Mesothelial cell of epicardium (in vitro differentiated cells): Measurements from ENCODE around the gene HS6ST2. TPM values are rescaled to one million over a fixed set of nuclear protein-coding genes. Genes with fewer than 3 reads are reported as not detected.

Source experiments
- DNase-seq, 2 experiments: peaks; one replicate each; pipeline ENCODE4 v3.0.0; 2021; ENCODE audit warnings: low spot score in 2 of 2; ENCODE audit not compliant: unreplicated experiment in 2 of 2
- H3K27ac Mint-ChIP-seq: 2 replicates; pipeline ENCODE4 v1.8.0; 2021; ENCODE audit warnings: mixed read lengths
- H3K27me3 Mint-ChIP-seq: 2 replicates; pipeline ENCODE4 v1.8.0; 2021; ENCODE audit warnings: low read depth, mixed read lengths
- H3K36me3 Mint-ChIP-seq: 2 replicates; pipeline ENCODE4 v1.8.0; 2021; ENCODE audit warnings: mixed read lengths
- H3K4me1 Mint-ChIP-seq: 2 replicates; pipeline ENCODE4 v1.8.0; 2021; ENCODE audit warnings: mixed read lengths
- H3K4me3 Mint-ChIP-seq: 2 replicates; pipeline ENCODE4 v1.8.0; 2021; ENCODE audit warnings: mild to moderate bottlenecking, moderate library complexity, mixed read lengths
- H3K9me3 Mint-ChIP-seq: 2 replicates; pipeline ENCODE4 v1.8.0; 2021; ENCODE audit warnings: mixed read lengths
- total RNA-seq: library from RNA; stranded (reverse); gene quantifications from 3 replicates; pipeline ENCODE4 v1.2.1, GENCODE V29; 2021
- TF ChIP-seq, protein P1 (sequence below): fragments of 200-600 bp; sonication (generic); IDR thresholded peaks from one replicate; pipeline ENCODE4 v1.5.0; 2021; ENCODE audit warnings: antibody characterized with exemption; ENCODE audit not compliant: unreplicated experiment

Gene HS6ST2
- total RNA-seq, 1 donor from 2014 or later: 20.2 TPM

DNA sequence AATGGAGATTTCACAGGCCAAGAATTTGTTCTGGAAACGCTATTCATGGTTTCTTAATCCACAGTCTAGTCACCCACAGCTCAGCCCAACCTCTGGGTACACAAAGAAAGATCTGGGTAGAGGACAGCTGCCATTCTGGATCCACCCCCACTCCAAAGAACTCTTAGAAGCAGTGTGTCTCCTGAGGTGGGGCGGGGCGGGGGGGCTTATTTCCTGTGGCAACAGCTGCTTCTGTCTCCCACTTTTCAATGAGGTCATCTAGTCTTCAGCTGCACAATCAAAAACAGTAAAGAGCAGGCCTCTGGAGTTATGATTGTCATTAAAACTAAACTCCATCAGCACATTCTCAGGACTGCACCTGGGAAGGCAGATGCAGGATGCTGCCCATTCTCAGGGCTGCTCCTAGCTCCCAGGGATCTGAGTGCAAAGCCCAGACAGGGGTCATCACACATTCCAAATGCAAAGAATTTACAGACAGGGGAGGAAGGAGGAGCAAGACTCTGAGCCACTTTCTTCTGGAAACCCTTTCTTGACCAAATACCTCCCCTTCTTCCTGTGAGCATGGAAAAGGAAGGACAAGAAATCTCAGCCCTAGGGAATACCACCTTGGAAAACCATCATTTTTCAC, 207.3 kb downstream of the HS6ST2 start:
- no peak overlapping the region for H3K4me3 Mint-ChIP-seq
- DNase-seq: no peak
- no peak overlapping the region for H3K27ac Mint-ChIP-seq
- TF ChIP-seq, protein P1, sequence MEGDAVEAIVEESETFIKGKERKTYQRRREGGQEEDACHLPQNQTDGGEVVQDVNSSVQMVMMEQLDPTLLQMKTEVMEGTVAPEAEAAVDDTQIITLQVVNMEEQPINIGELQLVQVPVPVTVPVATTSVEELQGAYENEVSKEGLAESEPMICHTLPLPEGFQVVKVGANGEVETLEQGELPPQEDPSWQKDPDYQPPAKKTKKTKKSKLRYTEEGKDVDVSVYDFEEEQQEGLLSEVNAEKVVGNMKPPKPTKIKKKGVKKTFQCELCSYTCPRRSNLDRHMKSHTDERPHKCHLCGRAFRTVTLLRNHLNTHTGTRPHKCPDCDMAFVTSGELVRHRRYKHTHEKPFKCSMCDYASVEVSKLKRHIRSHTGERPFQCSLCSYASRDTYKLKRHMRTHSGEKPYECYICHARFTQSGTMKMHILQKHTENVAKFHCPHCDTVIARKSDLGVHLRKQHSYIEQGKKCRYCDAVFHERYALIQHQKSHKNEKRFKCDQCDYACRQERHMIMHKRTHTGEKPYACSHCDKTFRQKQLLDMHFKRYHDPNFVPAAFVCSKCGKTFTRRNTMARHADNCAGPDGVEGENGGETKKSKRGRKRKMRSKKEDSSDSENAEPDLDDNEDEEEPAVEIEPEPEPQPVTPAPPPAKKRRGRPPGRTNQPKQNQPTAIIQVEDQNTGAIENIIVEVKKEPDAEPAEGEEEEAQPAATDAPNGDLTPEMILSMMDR: no peak
- no peaks in the 10 kb centered on the region for H3K9me3 Mint-ChIP-seq
- H3K27me3 Mint-ChIP-seq: no peaks in the 10 kb centered on the region
- peaks cover 16% of the 10 kb centered on the region for H3K4me1 Mint-ChIP-seq
- no peaks in the 10 kb centered on the region for H3K36me3 Mint-ChIP-seq

DNA sequence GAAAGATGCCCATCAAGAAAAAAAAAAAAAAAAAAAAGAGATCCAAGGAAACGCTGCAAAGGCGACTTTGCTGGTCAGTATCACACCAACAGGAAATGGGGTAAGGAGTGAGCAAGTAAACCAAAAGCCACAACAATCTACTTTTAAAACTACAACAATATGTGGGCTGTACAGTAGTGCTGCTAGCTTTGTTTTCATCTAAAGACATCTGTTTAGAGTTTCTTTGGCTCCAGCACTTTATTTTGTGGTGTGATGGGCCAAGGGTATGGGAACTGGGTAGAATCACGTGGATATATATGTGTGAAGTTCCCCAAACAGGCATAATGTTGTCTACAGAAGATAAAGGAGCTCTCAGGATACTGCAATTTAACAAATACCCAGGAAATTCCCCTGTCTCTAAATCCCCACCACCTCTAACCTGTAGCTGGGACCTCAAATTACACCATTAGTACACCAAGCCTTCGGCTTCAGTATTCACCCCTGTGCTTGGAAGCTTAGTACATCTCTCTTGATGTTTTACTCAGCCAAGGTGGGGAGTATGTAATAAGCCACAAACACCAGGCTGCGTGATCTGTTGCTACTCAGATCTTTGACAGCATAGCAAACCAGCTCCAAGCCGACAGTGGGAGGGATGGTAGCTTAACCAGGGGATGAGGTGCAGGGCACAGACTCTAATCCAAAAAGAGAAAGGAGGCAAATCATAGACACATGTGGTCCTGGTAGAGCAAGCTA, 207.9 kb downstream of the HS6ST2 start:
- H3K27me3 Mint-ChIP-seq: no peaks in the 10 kb centered on the region
- peaks cover 16% of the 10 kb centered on the region for H3K4me1 Mint-ChIP-seq
- no peaks in the 10 kb centered on the region for H3K9me3 Mint-ChIP-seq
- no peak for DNase-seq
- H3K36me3 Mint-ChIP-seq: no peaks in the 10 kb centered on the region
- TF ChIP-seq, protein P1: no peak
- no peak overlapping the region for H3K4me3 Mint-ChIP-seq
- H3K27ac Mint-ChIP-seq: no peak overlapping the region

DNA sequence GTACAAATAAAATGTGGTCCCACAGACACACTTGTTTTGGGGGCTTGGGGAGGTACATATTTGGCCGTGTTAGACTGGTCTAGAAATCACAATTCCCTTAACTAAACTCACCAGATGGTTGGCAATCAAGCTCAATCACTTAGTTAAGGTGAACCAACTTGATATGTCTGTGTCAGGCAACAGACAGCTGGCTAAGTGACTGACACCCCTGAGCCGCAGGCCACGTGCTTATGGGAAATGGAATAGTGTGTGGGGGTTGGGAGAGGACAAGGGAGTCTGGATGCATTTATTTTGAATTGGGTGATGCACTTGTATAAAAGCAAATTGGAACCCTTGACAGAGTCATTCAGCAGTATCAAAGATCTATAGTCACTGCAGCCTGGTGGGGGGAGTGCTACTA, 209.0 kb downstream of the HS6ST2 start:
- H3K4me1 Mint-ChIP-seq: peaks cover 16% of the 10 kb centered on the region
- DNase-seq: no peak
- no peaks in the 10 kb centered on the region for H3K36me3 Mint-ChIP-seq
- no peak overlapping the region for H3K4me3 Mint-ChIP-seq
- H3K9me3 Mint-ChIP-seq: no peaks in the 10 kb centered on the region
- H3K27me3 Mint-ChIP-seq: no peaks in the 10 kb centered on the region
- H3K27ac Mint-ChIP-seq: no peak overlapping the region
- TF ChIP-seq, protein P1: no peak

DNA sequence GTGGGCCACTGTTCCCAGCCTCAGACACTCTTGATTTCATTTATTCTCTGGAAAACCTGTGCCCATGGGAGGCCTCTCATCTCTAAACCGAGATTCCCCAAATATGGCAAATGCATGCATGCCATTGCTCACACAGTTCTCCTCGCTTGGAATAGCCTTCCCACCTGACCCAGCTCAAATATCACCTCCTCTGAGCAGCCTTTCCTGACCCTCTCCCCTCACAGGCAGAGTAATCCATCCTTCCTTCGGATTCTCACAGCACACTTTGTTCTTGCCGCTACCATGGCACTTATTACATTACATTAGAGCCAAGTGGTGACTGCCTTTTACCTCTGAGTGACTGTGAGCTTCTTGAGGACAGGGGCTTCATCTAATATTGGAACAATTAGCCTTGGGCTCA, 209.5 kb downstream of the HS6ST2 start:
- Mint-ChIP-seq H3K36me3 (no peaks in the 10 kb centered on the region), H3K9me3 (no peaks in the 10 kb centered on the region), H3K27ac (no peak overlapping the region), H3K4me1 (peaks cover 16% of the 10 kb centered on the region), H3K4me3 (no peak overlapping the region), H3K27me3 (no peaks in the 10 kb centered on the region)
- DNase-seq: no peak
- TF ChIP-seq, protein P1: no peak

DNA sequence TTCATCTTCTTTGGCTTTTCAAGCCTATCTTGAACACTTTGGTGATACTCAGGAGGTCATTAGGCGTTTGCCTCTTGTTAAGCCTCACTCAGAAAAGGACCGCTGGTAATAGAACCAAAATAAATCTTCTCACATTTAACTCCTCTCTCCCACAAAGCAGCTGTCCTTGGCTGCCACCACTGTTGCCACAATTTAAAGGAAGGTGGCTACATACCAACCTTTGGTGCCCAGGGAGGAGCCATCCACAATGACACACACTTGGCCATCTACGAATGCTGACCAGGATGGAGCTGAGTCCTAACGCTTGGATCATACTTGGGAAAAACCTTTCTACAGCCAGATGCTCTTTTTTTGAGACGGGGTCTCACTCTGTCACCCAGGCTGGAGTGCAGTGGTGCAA, 210.2 kb downstream of the HS6ST2 start:
- no peaks in the 10 kb centered on the region for H3K36me3 Mint-ChIP-seq
- no peak for DNase-seq
- TF ChIP-seq, protein P1: no peak
- no peaks in the 10 kb centered on the region for H3K27me3 Mint-ChIP-seq
- no peaks in the 10 kb centered on the region for H3K9me3 Mint-ChIP-seq
- peaks cover 16% of the 10 kb centered on the region for H3K4me1 Mint-ChIP-seq
- no peak overlapping the region for H3K27ac Mint-ChIP-seq
- no peak overlapping the region for H3K4me3 Mint-ChIP-seq
